K562 (cell line): ENCODE measurements around the gene STRADB. TPM values are rescaled to one million over a fixed set of nuclear protein-coding genes. Genes with fewer than 3 reads are reported as not detected.

Experiments
- ATAC-seq: fragments of 200-7000 bp; cut with Tn5 transposase; 3 replicates; pipeline ENCODE4 v1.9.1; 2020; ENCODE audit warnings: moderate library complexity
- BruUV-seq: library from RNA; stranded (reverse); fragments of 400-500 nt; replicated peaks from 2 replicates; lab custom pipeline; 2021; lab: Mats Ljungman, UMichigan
- CTCF ChIA-PET: fragments of 300-600 bp; formaldehyde crosslinking; extraction: SDS; loops from one replicate; lab custom pipeline; 2021; ENCODE audit warnings: low intra/inter-chr PET ratio; lab: Yijun Ruan, JAX
- POLR2A ChIA-PET: fragments of 300-600, 350-650 bp; sonication (Branson Sonifier 250); formaldehyde crosslinking; extraction: SDS; loops from one replicate; lab custom pipeline; 2021; ENCODE audit warnings: antibody characterized with exemption, inconsistent platforms; lab: Yijun Ruan, JAX
- DNase-seq, 4 experiments: peaks; one replicate each; pipeline versions ENCODE4 v3.0.0 to v3.0.0-alpha.2; 2011 to 2018; ENCODE audit warnings: low spot score in 3 of 4, mixed read lengths in 3 of 4; ENCODE audit errors: extremely low read depth in 1 of 4
- FAIRE-seq: peaks from 2 replicates; lab custom pipeline; 2011; peaks lifted over from hg19 to GRCh38; lab: Jason Lieb, UNC
- H2AFZ ChIP-seq: 2 replicates; pipeline ENCODE4 v1.6.0; 2011; ENCODE audit warnings: low read depth, low read length, control low read depth, inconsistent platforms
- H3K27ac ChIP-seq: fragments of 200-600 bp; 3 replicates; pipeline ENCODE4 v1.8.0; 2011; ENCODE audit warnings: low read depth, mild to moderate bottlenecking, control low read depth, inconsistent platforms, low read length, moderate library complexity, mixed read lengths; ENCODE audit errors: extremely low read depth
- H3K27me3 ChIP-seq, 2 experiments: fragments of 300-600 bp in 1 of 2; 2 replicates in 1 of 2; 3 replicates in 1 of 2; pipeline versions ENCODE4 v1.6.0 to v1.8.0; 2011; ENCODE audit warnings: inconsistent platforms in 2 of 2, low read length in 2 of 2, mild to moderate bottlenecking in 1 of 2, mixed read lengths in 1 of 2, moderate library complexity in 1 of 2; ENCODE audit not compliant: control insufficient read depth in 2 of 2, insufficient read depth in 2 of 2
- H3K36me3 ChIP-seq: fragments of 300-600 bp; 3 replicates; pipeline ENCODE4 v1.8.0; 2011; ENCODE audit warnings: mild to moderate bottlenecking, low read length, inconsistent platforms; ENCODE audit not compliant: control insufficient read depth, insufficient read depth
- H3K4me1 ChIP-seq, 2 experiments: fragments of 200-600 bp in 1 of 2; replicated peaks in 1 of 2; 2 replicates in 1 of 2; 3 replicates in 1 of 2; pipeline versions ENCODE4 v1.5.1 to v1.8.0; 2011; ENCODE audit warnings: inconsistent platforms in 2 of 2, low read length in 2 of 2, mild to moderate bottlenecking in 1 of 2, mixed read lengths in 1 of 2, moderate library complexity in 1 of 2; ENCODE audit not compliant: control insufficient read depth in 2 of 2, insufficient read depth in 2 of 2
- H3K4me2 ChIP-seq: 2 replicates; pipeline ENCODE4 v1.6.1; 2011; ENCODE audit warnings: low read length, control low read depth, inconsistent platforms, mixed read lengths; ENCODE audit not compliant: insufficient read depth
- H3K4me3 ChIP-seq: fragments of 200-600 bp; sonication (generic), shearing (Covaris generic); 2 replicates; pipeline ENCODE4 v1.5.1; 2016; ENCODE audit warnings: control low read depth, inconsistent platforms
- H3K79me2 ChIP-seq: fragments of 200-600 bp; 3 replicates; pipeline ENCODE4 v1.8.0; 2011; ENCODE audit warnings: low read length, inconsistent platforms; ENCODE audit not compliant: control insufficient read depth, insufficient read depth
- H3K9ac ChIP-seq, 2 experiments: 2 replicates each; pipeline versions ENCODE4 v1.6.0 to v1.6.1; 2011; ENCODE audit warnings: low read depth in 2 of 2, low read length in 2 of 2, control low read depth in 1 of 2, inconsistent platforms in 1 of 2, mild to moderate bottlenecking in 1 of 2, mixed read lengths in 1 of 2; ENCODE audit not compliant: insufficient read depth in 1 of 2
- H3K9me1 ChIP-seq: one replicate; pipeline ENCODE4 v1.6.0; 2011; ENCODE audit warnings: inconsistent platforms, mild to moderate bottlenecking, low read length, moderate library complexity; ENCODE audit not compliant: control insufficient read depth, insufficient read depth
- H3K9me3 ChIP-seq: replicated peaks from 2 replicates; pipeline ENCODE4 v1.5.1; 2011; ENCODE audit warnings: low read depth, low read length, inconsistent platforms; ENCODE audit not compliant: control insufficient read depth, insufficient read depth
- H4K20me1 ChIP-seq: replicated peaks from 2 replicates; pipeline ENCODE4 v1.6.1; 2011; ENCODE audit warnings: low read length, inconsistent platforms, mixed read lengths; ENCODE audit not compliant: control insufficient read depth, insufficient read depth
- BDP1 ChIP-seq: IDR thresholded peaks from 3 replicates; pipeline ENCODE4 v1.6.1; 2011; ENCODE audit not compliant: insufficient read length, insufficient read depth
- CEBPG ChIP-seq, 3 experiments: fragments of 200-800 bp in 1 of 3; sonication (Bioruptor generic) in 1 of 3; sonication (generic) in 1 of 3; formaldehyde crosslinking in 1 of 3; IDR thresholded peaks in 2 of 3; conservative IDR thresholded peaks in 1 of 3; 2 replicates each; pipeline versions ENCODE4 v1.6.1 to v1.8.0; 2016 to 2022; ENCODE audit warnings: missing compliant biosample characterization in 2 of 3, missing genetic modification characterization in 2 of 3, mild to moderate bottlenecking in 1 of 3, missing genetic modification reagents in 1 of 3
- HMBOX1 ChIP-seq: sonication (generic); IDR thresholded peaks from 2 replicates; pipeline ENCODE4 v1.6.1; 2016
- ZBTB8A ChIP-seq: fragments of 450-650 bp; IDR thresholded peaks from 2 replicates; pipeline ENCODE4 v1.6.1; 2018; ENCODE audit warnings: mild to moderate bottlenecking, moderate library complexity; ENCODE audit not compliant: partially characterized antibody
- ZFP30 ChIP-seq: fragments of 250-450 bp; sonication (Bioruptor Pico); IDR thresholded peaks from 2 replicates; pipeline ENCODE4 v1.8.0; 2022; ENCODE audit warnings: moderate library complexity, mild to moderate bottlenecking, inconsistent platforms, borderline replicate concordance
- WGBS: fragments of 100-300 bp; shearing (Covaris generic); methylation state at CpG from one replicate; pipeline ENCODE4 v1.1.6; 2016; ENCODE audit warnings: low coverage, mixed read lengths; ENCODE audit not compliant: insufficient coverage; ENCODE audit errors: missing lambda C conversion rate; 5-methylcytosine and 5-hydroxymethylcytosine counted together
- in situ Hi-C: fragments of 300-500 bp; cut with MboI; formaldehyde crosslinking; loops from 4 replicates; pipeline ENCODE4 v1.15.0; 2018; ENCODE audit warnings: inconsistent platforms, mixed read lengths
- intact Hi-C: fragments of 100-400 bp; cut with micrococcal nuclease; formaldehyde crosslinking; loops from 2 replicates; pipeline ENCODE4 v1.14.2; 2022
- polyA plus RNA-seq, 8 experiments: library from polyadenylated mRNA; depleted of rRNA in 4 of 8; stranded (reverse) in 5 of 8; unstranded in 3 of 8; fragments of >200 nt; fragmentation: Nextera tagmentation in 2 of 8; fragmentation: Illumina TruSeq in 1 of 8; extraction: Ambion mirVana in 2 of 8; extraction: Trizol in 1 of 8; gene quantifications; 2 replicates each; pipeline versions ENCODE4 v1.2.1 to v1.2.3, GENCODE V29; 2011 to 2014; ENCODE audit warnings: inconsistent platforms in 1 of 8, missing spikeins in 1 of 8
- total RNA-seq, 7 experiments: library from RNA; depleted of rRNA in 6 of 7; stranded (reverse); fragments of >200 nt in 6 of 7; fragmentation: Illumina TruSeq in 2 of 7; extraction: Trizol in 2 of 7; gene quantifications; 2 replicates each; pipeline versions ENCODE4 v1.2.1 to v1.2.3, GENCODE V29; 2011 to 2021; ENCODE audit warnings: low replicate concordance in 1 of 7

STRADB gene
- total and polyA plus RNA-seq, 9 of the 15 experiments (the other 6 are each of a cell fraction or from before 2014, with no cell fraction given): 6.9 to 30.6 (median 15.7) TPM

GRCh38 chr2:201447086-201447485 lies 4.5 kb upstream of the STRADB start (continued):
- no peak for TF ChIP-seq BDP1
- TF ChIP-seq ZFP30 (CRISPR knock-in tag): no peak
- TF ChIP-seq CEBPG (CRISPR knock-in tag; IDR thresholded peaks at IDR 0.05): no peak
- no peak for TF ChIP-seq CEBPG (tag; conservative IDR thresholded peaks at IDR 0.05 in 1 of 2, IDR thresholded peaks at IDR 0.05 in 1 of 2)

GRCh38 chr2:201448061-201448460 lies 3.5 kb upstream of the STRADB start:
- TF ChIP-seq ZBTB8A (no peak), HMBOX1 (peak; percentile 16; the same call in 1 of the 2 replicates)
- no peak for DNase-seq
- FAIRE-seq: no peak
- H3K27ac ChIP-seq: no peak overlapping the region
- peak overlapping the region; percentile 18; the same call in 1 of the 2 replicates for H3K4me2 ChIP-seq
- no peaks in the 10 kb centered on the region for H4K20me1 ChIP-seq
- H3K9ac ChIP-seq: no peak overlapping the region
- H3K4me1 ChIP-seq: peaks cover 10 to 17% of the 10 kb centered on the region in 2 experiments; a peak in 3 of 5 replicates
- intact Hi-C loops (no loop called here), in situ Hi-C loops (no loop called here)
- 38% methylated on average over 1 of the region's 1 CpG for WGBS
- no peaks in the 10 kb centered on the region for H3K9me1 ChIP-seq
- H3K9me3 ChIP-seq: no peaks in the 10 kb centered on the region
- POLR2A ChIA-PET: no interaction called here
- no peak overlapping the region for H3K4me3 ChIP-seq
- CTCF ChIA-PET: no interaction called here
- H2AFZ ChIP-seq: no peak overlapping the region
- no peaks in the 10 kb centered on the region for H3K27me3 ChIP-seq
- no peaks in the 10 kb centered on the region for H3K36me3 ChIP-seq
- ATAC-seq: no peak
- H3K79me2 ChIP-seq: peaks cover 26% of the 10 kb centered on the region
- BruUV-seq: no TSS peak
